Stimulated activated CD4-positive, alpha-beta T cell treated with anti-CD3 and anti-CD28 coated beads, TNF-alpha, amount 100 ng/mL, for 1 hour (primary cell): ENCODE measurements around the gene BANP.
A peak's percentile ranks its signal among the peaks of the same experiment; 100 is the strongest.
"Not testable (repeated sequence)": the region's sequence is repeated elsewhere in the genome, so short reads cannot be mapped to it uniquely, and the experiment has no call there.

Experiments used
- DNase-seq, 3 donors: peaks; one replicate each; pipeline ENCODE4 v3.0.0-alpha.2; 2020; ENCODE audit warnings: low read depth in 3 of 3, low spot score in 1 of 3

BANP gene

DNA sequence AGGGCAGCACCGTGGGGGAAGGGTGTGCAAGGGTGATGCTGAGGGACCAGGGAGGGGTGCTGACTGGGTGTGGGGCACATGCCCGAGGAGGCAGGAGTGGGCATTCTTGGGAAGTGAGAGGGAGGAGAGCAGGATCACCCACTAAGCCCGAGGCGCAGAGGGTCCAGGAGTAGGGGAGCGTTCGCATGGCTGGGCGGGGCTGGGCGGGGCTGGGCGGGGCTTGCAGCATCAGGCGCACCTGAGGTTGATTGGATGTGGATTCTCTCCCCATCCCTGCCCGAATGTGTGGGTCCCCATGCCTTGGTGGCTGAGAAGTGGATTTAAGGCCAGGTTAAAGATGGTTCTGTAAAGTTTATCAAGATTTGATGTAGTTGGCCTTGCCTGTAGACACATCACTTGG lies 14.2 kb downstream of the BANP start:
- DNase-seq, result no peak

DNA sequence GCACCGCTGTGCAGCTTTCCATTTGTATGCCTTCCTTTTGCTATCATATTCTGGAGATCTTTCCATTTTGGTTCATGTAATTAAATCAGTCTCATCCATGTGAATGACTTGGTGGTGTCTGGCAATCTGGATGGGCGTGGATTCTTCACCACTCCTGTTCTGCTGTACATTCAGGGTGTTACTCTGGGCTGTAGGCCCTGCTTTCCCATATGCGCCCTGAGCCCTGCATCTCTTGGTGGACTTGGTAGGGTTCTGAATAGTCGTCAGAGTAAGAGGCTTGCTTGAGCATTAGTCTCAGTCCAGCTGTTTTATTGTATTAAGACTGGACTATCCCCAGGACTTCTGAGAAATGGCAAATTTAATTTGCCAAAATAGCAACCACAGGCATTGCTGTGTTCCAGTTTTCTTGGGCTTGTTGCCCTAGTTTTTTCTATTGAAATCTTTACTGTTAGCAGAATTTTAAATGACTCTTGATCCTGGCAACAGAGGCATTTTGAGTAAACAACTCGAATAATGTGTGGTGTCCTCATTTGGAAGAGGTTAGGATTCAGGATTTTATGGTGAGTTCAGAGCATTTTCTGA lies 14.9 kb downstream of the BANP start:
- no peak for DNase-seq

DNA sequence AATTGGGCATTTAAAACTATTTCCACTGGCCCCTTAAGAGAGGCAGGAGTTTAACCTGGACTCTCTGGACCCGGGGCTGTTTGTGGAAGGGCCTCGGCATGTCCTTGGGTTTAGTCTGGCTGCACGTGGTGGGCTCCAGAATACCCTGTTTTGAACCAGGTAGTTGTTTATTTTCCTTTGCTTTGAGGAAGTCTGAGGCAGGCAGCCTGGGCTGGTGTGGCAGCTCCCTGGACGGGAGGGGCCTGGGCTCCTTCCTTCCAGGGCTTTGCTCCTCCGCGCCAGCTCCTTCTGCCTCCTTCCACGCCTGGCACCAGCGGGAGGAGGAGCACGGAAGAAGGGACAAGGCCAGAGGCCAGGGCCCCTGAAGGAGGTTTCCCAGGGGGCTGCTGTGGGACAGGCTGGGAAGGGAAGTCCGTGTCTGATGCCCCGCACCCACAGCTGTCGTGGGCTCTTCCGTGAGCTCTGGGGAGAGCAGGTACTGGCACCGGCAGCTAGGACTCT lies 15.5 kb downstream of the BANP start:
- DNase-seq, result no peak

DNA sequence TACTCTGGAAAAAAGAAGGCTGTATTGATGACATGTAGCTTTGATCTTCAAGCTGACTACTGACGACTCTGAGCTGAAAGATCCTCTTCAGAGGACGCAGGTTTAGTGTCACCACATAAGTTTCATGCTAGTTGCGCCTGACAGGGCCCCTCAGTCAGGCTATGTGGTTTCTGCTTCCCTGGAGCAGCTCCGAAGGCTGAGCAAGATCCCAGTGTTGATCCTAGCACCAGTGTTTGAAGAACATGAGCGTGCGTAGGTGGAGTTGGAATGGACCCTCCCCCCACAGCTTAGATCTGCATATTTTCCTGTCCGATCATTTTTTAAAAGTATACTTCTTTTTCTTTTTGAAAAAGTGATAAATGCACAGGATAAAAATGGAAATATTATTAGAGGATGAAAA lies 17.3 kb downstream of the BANP start:
- DNase-seq, result no peak

DNA sequence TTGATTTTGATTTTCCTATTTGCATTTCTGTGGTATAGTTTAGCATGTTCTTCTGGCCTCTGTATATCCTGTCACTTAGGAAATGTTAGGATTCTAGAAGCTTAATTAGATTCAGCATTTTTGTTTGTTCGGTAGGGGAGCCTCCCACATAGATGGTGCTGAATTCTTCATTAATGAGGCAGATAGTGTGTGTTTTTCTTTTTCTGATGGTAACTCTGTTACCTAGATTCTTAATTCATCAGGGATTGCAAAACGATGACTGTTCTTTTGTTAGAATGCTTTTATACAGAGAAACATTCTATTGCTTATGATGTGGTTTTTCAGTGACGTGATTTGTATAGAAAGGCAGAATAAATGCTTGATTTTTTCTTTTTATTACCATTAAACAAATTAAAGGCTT lies 19.0 kb downstream of the BANP start:
- DNase-seq, result no peak

DNA sequence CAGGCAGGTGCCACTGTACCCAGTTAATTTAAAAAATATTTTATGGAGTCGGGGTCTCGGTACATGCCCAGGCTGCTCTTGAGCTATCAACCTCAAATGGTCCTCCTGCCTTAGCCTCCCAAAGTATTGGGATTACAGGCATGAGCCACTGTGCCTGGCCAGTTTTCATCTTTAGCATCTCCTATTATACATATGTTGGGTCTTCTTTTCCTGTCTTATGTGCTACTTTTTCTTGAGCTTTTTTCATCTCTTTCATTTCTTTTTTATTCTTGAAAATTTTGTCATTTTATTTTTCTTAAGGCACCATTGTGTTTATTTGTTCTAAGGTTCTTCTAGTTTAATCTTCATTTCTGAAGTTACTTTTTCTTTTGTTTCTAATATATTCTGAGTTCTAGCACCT lies 20.7 kb downstream of the BANP start:
- DNase-seq, result no peak

DNA sequence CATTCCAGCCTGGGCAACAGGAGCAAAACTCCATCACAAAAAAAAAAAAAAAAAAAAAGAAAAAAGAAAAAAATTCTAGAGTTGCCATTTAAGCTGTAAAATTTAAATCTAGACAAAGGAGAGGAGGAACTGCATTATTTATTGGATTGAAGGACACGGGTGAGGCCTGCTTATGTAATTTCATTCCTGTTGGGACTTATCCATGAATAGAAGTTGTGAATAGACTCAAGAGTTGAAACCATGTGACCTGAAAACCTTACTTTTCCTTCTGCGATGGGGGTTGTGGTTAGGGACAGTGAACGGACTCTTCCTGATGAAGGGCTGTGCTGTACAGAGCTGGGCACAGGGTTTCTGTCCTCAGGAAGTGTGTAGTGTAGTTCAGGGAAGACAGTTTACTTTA lies 22.5 kb downstream of the BANP start:
- DNase-seq, result no peak

DNA sequence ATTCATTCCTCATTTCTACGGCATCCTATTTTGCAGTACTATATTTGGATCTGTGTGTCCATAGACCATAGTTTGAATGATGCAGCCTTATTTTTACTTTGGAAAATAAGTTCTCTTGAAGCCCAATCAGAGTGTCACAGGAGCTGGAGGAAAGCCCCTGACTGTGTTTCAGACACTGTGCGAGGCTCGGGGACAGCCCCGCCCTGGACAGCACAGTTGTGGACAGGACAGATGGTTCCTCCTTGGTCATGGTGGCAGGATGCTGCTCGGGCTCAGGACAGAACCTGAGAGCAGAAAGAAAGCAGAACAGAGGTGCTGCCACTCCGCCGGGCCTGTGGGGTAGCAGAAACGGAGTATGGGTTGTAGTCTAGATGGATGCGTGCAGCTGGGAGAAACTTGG lies 22.9 kb downstream of the BANP start:
- no peak for DNase-seq

DNA sequence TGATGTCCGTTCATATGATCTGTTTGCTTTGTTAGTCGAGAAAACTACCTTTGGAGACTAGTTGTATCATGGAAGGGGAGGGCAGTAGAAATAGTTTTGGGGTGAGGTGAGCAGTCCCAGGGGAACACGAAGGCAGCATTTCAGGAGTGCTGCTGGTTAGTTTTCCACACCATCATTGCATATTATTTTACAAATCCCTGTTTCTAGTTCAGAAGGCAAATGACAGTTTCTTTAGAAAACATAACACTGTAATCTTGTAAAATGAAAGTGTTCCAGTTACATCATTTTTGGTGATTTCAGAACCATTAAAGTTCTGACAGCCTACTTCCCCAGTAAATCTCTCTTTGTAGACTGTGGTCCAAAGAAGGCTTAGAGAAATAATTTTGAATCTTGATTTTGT lies 25.4 kb downstream of the BANP start:
- no peak for DNase-seq

DNA sequence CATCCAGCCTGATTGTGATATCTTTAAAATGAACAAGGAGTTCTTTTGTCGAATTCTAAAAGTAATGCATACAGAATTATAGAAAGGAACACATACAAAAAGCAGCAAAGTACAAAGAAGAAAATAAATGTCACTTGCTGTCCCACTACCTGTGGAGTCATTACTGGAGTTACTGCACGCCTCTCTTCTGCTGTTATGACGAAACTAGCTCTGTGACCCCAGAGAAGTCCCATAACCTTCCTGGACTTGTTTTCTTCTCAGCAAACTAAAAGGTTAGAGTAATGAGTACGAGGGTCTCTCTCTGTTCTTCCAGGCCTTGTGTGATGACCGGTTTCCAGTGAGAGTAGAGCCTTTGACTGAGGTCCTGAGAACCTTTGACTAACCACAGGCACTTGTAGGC lies 26.9 kb downstream of the BANP start:
- no peak for DNase-seq

DNA sequence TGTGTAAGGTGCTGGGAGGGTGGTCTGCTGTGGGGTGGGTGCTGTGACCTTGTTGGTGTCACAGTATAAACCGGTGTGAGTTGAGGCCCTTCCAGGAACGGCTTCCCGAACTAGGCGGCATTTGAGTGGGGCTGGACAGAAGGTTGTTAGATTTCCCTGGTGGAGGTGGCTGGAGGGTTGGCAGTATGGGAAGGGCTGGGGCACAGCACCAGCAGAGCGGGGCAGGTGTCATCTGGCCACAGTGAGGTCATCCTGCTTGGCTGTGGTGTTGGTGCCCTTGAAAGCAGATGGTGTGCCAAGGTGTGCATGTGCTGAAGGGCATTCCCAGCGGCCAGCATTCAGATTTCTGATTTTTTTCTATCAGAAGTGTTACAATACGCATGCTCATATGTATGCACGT lies 28.1 kb downstream of the BANP start:
- DNase-seq, result no peak

DNA sequence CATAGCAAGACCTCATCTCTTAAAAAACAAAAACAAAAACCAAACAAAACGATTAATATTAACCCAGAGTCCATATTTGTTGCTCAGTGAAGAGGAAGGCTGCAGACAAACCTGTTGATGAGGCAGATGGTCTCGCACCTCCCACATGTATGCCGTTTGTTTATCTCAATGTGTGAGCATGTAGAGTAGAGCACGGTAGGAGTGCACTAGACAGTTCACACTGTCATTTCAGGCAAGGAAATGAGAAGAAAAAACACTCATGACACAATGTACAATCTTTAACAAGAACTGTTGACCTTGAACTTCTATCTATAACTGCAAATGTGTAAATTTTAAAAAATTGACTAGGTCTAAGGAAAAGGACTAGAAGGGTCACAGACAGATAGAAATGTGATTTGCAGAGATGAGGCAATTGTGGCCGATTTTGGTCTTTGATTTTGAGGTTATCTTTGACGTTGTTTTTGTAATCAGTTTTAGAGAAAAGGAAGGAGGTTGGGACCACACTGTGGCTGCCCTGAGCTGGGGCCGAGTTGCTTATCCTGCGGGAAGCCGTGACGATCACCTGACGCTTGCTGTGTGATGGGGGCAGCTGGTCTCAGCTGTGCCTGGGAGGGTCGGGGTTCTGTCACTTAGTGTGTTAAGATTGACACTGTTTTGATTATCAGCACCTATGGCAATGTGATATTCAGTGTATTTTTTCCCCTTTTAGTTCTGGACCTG lies 28.8 kb downstream of the BANP start:
- not testable (repeated sequence) for DNase-seq

DNA sequence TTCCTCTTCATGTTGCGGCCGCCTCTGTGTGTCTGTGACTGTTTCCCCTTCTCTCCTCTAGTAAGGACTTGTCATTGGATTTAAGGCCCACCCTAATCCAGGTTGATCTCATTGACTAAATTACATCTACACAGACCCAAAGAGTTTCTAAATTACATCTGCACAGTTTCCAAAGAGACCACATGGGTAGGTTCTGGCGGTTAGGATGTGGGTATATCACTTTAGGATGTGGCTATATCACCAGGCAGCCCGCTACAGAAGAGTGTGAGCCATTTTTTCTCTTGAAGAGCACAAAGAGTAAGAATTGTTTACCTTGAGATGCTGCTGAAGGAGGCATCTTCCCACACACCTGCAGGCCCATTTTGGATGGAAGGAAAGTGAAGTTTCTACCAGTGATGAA lies 30.1 kb downstream of the BANP start:
- DNase-seq, result not testable (repeated sequence)

DNA sequence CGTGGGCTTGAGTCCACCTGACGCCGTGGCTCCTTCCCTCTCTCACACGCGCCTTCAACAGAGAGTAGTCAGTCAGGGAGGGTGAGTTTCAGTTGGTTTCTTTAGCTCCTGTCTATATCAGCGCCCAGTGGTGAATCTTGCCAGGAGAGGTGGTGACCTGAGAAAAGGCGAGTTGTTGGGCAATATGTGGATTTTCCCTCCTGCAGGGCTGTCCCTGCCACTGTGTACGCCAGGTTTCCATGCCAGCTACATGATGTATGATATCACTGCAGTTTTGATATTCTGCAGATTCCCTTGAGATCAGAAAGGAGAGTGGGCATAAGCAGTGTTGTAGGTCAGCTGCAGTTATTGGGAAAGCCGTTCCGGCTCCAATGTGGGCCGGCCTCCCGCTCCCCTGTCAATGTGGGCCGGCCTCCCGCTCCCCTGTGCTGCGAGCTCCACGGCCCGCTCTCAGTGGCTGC lies 31.4 kb downstream of the BANP start:
- no peak for DNase-seq

DNA sequence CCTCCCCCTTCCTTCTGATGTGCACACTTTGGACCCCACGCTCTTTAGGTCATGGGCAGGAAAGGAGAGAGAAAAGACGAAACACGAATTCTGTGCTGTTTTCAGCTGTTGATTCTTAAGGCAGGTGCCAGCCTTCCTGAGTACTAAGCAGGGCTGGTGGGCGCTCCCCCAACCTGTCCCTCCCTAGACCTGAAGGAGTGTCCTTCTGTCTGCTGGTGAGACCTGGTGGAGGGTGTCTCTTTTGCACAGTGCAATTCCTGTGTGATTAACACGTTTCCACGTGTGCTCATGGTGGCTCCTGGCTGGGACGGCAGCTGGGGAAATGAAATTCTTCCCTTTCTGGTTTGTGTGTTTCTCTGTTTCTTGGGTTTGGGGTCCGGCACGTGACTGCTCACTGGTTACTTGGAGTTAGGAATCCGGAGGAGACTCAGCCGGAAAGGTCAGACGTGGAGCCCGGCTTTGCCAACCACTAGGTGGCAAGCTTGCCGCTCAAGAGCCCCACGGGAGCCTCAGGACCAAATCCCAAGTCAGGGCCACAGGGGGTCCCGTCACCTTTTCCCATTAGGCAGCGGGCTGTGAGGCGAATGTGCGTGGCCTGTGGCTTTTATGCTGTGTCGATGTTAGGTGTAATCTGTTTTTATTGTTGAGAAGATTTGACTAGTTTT lies 32.0 kb downstream of the BANP start:
- DNase-seq, result not testable (repeated sequence)

DNA sequence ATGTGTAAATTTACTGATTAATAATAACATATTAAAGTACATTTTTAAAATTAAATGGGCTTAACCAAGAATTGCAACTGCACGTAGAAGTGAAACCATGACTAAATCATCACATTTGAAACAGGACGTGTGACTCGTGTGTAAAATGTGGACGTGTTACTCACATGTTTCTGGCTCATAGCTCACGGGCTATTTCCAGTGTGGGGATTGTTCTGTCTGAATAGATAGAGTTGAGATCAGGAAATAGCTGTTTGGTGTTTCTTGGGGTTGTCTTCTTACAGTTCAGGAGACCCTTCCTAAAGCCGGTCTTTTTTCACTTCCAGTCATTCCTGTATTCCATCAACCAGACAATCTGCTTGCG lies 32.5 kb downstream of the BANP start:
- DNase-seq, result not testable (repeated sequence)

DNA sequence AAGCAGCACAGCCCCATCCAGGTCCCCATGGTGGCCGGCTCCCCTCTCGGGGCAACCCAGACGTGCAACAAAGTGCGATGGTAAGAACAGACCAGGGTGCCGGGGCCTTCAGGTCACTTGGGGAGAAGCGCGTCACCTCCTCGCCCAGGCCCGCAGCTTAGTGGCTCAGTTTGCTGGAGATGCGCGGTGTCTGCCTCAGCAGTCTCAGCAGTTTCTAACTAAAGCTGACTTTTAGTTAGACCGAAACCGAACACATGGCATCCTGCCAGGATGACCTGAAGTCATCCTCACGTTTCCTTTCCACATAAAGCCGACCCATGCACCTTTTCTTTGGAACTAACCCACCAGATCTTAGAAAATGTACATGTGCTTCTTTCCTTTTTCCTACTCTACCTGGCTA lies 32.9 kb downstream of the BANP start:
- DNase-seq, result not testable (repeated sequence)

DNA sequence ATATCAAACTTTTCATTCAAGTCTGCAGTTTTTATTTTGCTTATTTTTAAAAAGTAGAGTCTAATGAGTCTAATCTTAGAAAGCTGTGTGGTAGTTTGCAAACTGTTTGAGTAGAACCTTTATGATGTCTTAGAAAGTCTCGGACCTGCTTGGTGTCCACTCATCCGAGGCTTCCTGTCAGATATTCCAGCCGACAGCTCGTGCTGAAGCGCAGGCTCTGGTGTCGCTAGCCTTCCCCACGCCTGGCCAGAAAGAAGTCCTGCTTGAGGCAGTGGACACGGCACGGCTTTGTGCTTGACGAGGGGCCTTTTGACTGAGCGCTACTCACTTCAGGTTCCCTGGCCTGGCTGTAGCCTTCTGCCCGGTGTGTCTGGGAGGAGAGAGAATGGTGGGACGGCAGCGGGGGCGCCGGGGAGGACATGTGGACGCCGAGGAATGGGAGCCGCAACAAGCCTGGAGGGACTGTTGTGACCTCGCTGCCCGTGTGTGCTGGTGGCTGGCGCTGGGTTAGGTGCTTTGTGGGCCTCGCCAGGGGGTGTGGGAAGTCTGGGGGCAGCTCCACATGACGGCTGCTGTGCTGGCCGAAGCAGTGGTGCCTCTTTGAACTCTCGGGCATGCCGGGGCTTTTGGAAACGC lies 33.5 kb downstream of the BANP start:
- no peak for DNase-seq

DNA sequence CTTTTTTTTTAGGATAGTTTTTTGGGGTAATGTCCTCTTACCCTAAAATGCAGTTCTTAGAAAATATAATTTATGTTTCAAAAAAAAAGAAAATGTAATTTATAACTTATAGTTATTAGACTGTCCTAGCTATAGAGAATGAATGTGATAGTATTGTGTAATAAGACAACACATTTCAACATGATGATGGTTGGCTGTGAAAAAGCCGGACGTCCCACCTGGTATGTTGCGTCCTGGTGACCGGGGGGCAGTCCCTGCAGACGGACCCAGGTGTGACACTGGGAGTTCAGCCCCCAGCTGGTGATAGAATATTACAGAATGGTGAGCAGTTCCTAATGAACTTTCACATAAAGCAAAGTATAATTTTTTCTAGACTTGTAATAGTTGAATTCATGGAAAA lies 34.3 kb downstream of the BANP start:
- not testable (repeated sequence) for DNase-seq

DNA sequence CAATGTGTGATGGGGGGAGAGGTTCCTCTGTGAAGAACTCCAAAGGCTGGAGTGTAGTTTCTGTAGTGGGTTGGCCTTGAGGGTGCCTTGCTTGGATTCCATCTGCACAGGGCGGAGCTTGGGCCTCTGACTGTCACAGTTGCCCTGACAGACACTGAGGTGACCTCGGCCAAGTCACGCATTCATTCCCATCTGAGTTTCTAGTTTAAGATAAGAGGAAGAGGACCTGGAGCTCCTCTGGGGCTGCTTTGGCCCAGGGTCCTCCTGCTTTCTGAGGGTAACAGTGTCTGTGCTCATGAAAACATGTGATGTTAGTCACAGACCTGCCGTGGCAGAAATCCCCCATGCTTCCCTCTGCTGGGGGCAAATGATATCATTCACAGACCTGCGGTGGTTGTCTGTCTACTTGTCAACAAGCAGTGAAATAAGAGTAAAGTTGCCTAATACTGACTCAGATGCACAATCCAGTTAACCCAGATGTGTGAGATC lies 35.2 kb downstream of the BANP start:
- peak in 1 of 3 donors; percentile 21 for DNase-seq

DNA sequence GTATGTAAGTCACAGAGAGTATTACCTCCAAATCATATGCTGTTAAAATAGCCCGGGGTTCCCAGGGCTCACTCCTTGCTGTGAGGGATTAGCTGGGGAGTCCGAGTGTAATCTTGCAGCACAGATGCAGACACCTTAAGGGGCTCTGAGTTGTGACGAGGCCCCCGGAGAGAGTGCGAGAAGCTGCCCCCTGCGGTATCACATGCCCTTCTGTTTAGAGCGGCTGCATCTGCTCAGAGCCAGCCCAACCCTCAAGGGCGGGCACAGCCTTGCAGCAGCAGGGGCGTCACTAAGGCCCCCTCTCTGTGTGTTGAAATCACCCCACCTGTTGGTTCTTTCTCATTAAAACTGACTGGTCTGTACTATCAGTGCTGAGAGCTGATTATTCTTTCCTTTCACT lies 37.4 kb downstream of the BANP start:
- not testable (repeated sequence) for DNase-seq

DNA sequence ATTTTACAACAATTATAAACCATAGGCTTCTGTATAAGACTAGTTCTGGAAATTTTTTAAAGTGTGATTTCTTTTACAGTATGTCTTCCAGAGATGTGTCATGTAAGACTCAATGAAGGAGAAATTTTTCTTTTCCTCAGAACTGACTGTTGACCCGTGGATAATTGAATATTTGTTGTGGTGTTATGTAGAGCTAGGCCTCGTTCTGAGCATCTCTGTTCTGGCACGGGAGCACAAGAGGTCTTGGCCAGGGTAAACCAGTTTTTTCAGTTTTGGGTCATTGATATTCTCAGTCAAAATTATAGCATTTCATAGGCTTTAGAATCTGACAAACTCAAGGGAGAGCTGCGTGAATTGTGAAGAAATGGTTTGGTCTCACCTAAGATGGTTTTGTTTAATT lies 39.0 kb downstream of the BANP start:
- DNase-seq, result not testable (repeated sequence)
